Liver (tissue), 9 donors: ENCODE data around the gene ZNF541. TPM values are rescaled to one million over a fixed set of nuclear protein-coding genes. Genes with fewer than 3 reads are reported as not detected.

ENCODE experiments used
- DNase-seq: peaks from one replicate; pipeline ENCODE4 v3.0.0-alpha.2; 2017; ENCODE audit warnings: low spot score
- H3K27ac ChIP-seq, 2 donors: one replicate each; pipeline ENCODE4 v1.7.0; 2013; ENCODE audit warnings: inconsistent platforms in 2 of 2, low read length in 2 of 2, control low read depth in 1 of 2, low read depth in 1 of 2, mild to moderate bottlenecking in 1 of 2
- H3K27me3 ChIP-seq, 4 donors: one replicate each; pipeline versions ENCODE4 v1.6.1 to v1.7.0; 2013; ENCODE audit warnings: low read length in 3 of 4, inconsistent platforms in 1 of 4, mild to moderate bottlenecking in 1 of 4, moderate library complexity in 1 of 4; ENCODE audit not compliant: control insufficient read depth in 4 of 4, insufficient read depth in 4 of 4
- H3K36me3 ChIP-seq, 4 donors: one replicate each; pipeline versions ENCODE4 v1.6.1 to v1.7.0; 2013; ENCODE audit warnings: low read length in 3 of 4, mild to moderate bottlenecking in 3 of 4, low read depth in 1 of 4, moderate library complexity in 1 of 4; ENCODE audit not compliant: control insufficient read depth in 4 of 4, insufficient read depth in 3 of 4
- H3K4me1 ChIP-seq, 4 donors: one replicate each; pipeline versions ENCODE4 v1.6.1 to v1.7.0; 2013; ENCODE audit warnings: low read length in 3 of 4, mild to moderate bottlenecking in 3 of 4, moderate library complexity in 1 of 4; ENCODE audit not compliant: control insufficient read depth in 4 of 4, insufficient read depth in 4 of 4
- H3K4me3 ChIP-seq, 3 donors: one replicate each; pipeline versions ENCODE4 v1.6.1 to v1.7.0; 2013; ENCODE audit warnings: low read length in 3 of 3, control low read depth in 1 of 3, low read depth in 1 of 3, mild to moderate bottlenecking in 1 of 3
- H3K9ac ChIP-seq, 2 donors: one replicate each; pipeline ENCODE4 v1.7.0; 2013; ENCODE audit warnings: low read length in 2 of 2, mild to moderate bottlenecking in 2 of 2, moderate library complexity in 2 of 2, control low read depth in 1 of 2, low read depth in 1 of 2
- H3K9me3 ChIP-seq, 4 donors: one replicate each; pipeline versions ENCODE4 v1.6.1 to v1.7.0; 2013; ENCODE audit warnings: low read length in 3 of 4; ENCODE audit not compliant: control insufficient read depth in 4 of 4
- ATF3 ChIP-seq: IDR thresholded peaks from 2 replicates; pipeline ENCODE4 v1.6.1; 2016; ENCODE audit warnings: antibody characterized with exemption
- CTCF ChIP-seq: fragments of 150-350 bp; IDR thresholded peaks from 2 replicates; pipeline ENCODE4 v1.5.1; 2017; ENCODE audit warnings: improper control_type of control experiment, low read depth, low read length; ENCODE audit not compliant: missing input control
- EGR1 ChIP-seq, 2 donors: IDR thresholded peaks; 2 replicates each; pipeline ENCODE4 v1.6.1; 2016 to 2018; ENCODE audit warnings: antibody characterized with exemption in 2 of 2, low read depth in 2 of 2
- FOXA1 ChIP-seq: IDR thresholded peaks from 2 replicates; pipeline ENCODE4 v1.6.1; 2016; ENCODE audit warnings: antibody characterized with exemption
- FOXA2 ChIP-seq: IDR thresholded peaks from 2 replicates; pipeline ENCODE4 v1.6.1; 2016; ENCODE audit warnings: antibody characterized with exemption
- GABPA ChIP-seq, 2 donors: IDR thresholded peaks in 1 of 2; conservative IDR thresholded peaks in 1 of 2; 2 replicates each; pipeline ENCODE4 v1.6.1; 2016; ENCODE audit warnings: antibody characterized with exemption in 2 of 2, mild to moderate bottlenecking in 1 of 2, moderate library complexity in 1 of 2
- HNF4A ChIP-seq, 2 donors: conservative IDR thresholded peaks; 2 replicates each; pipeline ENCODE4 v1.6.1; 2016; ENCODE audit warnings: antibody characterized with exemption in 2 of 2, mild to moderate bottlenecking in 2 of 2
- HNF4G ChIP-seq: IDR thresholded peaks from 2 replicates; pipeline ENCODE4 v1.6.1; 2016; ENCODE audit warnings: antibody characterized with exemption
- JUND ChIP-seq, 2 donors: IDR thresholded peaks; 2 replicates each; pipeline ENCODE4 v1.6.1; 2016; ENCODE audit warnings: antibody characterized with exemption in 2 of 2
- MAX ChIP-seq: IDR thresholded peaks from 2 replicates; pipeline ENCODE4 v1.6.1; 2016; ENCODE audit warnings: antibody characterized with exemption
- NR2F2 ChIP-seq: IDR thresholded peaks from 2 replicates; pipeline ENCODE4 v1.6.1; 2016; ENCODE audit warnings: antibody characterized with exemption
- RAD21 ChIP-seq, 2 donors: IDR thresholded peaks; 2 replicates each; pipeline ENCODE4 v1.6.1; 2016; ENCODE audit warnings: antibody characterized with exemption in 2 of 2, mild to moderate bottlenecking in 2 of 2
- REST ChIP-seq: IDR thresholded peaks from 2 replicates; pipeline ENCODE4 v1.6.1; 2016; ENCODE audit warnings: antibody characterized with exemption, mild to moderate bottlenecking
- RXRA ChIP-seq, 2 donors: IDR thresholded peaks; 2 replicates each; pipeline ENCODE4 v1.6.1; 2017 to 2018; ENCODE audit warnings: antibody characterized with exemption in 2 of 2, mild to moderate bottlenecking in 1 of 2
- SP1 ChIP-seq: IDR thresholded peaks from 2 replicates; pipeline ENCODE4 v1.6.1; 2018; ENCODE audit warnings: antibody characterized with exemption, mild to moderate bottlenecking
- TAF1 ChIP-seq: conservative IDR thresholded peaks from 2 replicates; pipeline ENCODE4 v1.6.1; 2016; ENCODE audit warnings: antibody characterized with exemption, mild to moderate bottlenecking
- YY1 ChIP-seq: IDR thresholded peaks from 2 replicates; pipeline ENCODE4 v1.6.1; 2016; ENCODE audit warnings: antibody characterized with exemption, mild to moderate bottlenecking
- ZBTB33 ChIP-seq: IDR thresholded peaks from 2 replicates; pipeline ENCODE4 v1.6.1; 2016; ENCODE audit warnings: antibody characterized with exemption
- WGBS: extraction: QIAGEN DNeasy Blood & Tissue Kit; methylation state at CpG from one replicate; pipeline ENCODE4 v1.1.7; 2013; 5-methylcytosine and 5-hydroxymethylcytosine counted together
- polyA plus RNA-seq, 2 donors: library from polyadenylated mRNA; stranded (reverse) in 1 of 2; unstranded in 1 of 2; fragments of 200-250 nt in 1 of 2; fragments of >200 nt in 1 of 2; fragmentation: Nextera tagmentation in 1 of 2; extraction: Ambion mirVana in 1 of 2; gene quantifications; one replicate each; pipeline versions ENCODE4 v1.2.1 to v1.2.3, GENCODE V29; 2013 to 2015
- total RNA-seq, 2 donors: library from RNA; depleted of rRNA; stranded (reverse); fragments of >200 nt; gene quantifications; one replicate each; pipeline ENCODE4 v1.2.3, GENCODE V29; 2014
- donor health status: healthy.
- donor health status: healthy.
- donor health status: healthy.
- donor health status: healthy.
- donor health status: healthy.

ZNF541 gene
- total and polyA plus RNA-seq, 4 donors: 0.05 to 0.09 (median 0.08) TPM; not detected in 1

- no peaks in the 10 kb centered on the region for H3K36me3 ChIP-seq
- H3K9me3 ChIP-seq: no peaks in the 10 kb centered on the region
- H3K9ac ChIP-seq: no peak overlapping the region
- TF ChIP-seq ATF3 (no peak), CTCF (no peak), TAF1 (no peak), RAD21 (IDR thresholded peaks at IDR 0.05) (no peak), ZBTB33 (no peak), YY1 (no peak), NR2F2 (no peak), HNF4A (conservative IDR thresholded peaks at IDR 0.05) (no peak), JUND (IDR thresholded peaks at IDR 0.05) (no peak), GABPA (IDR thresholded peaks at IDR 0.05 in 1 of 2, conservative IDR thresholded peaks at IDR 0.05 in 1 of 2) (no peak), EGR1 (IDR thresholded peaks at IDR 0.05; ENCODE audit: low read depth in 2 of 2) (no peak), HNF4G (no peak), FOXA1 (no peak), MAX (no peak), FOXA2 (no peak), RXRA (IDR thresholded peaks at IDR 0.05) (no peak), REST (no peak), SP1 (no peak)
- peaks cover 0 to 6% (median 0%) of the 10 kb centered on the region in 4 donors for H3K4me1 ChIP-seq
- no peak overlapping the region for H3K27ac ChIP-seq
- H3K27me3 ChIP-seq: no peaks in the 10 kb centered on the region
- DNase-seq: no peak
- 87% methylated on average over 22 of the region's 22 CpGs for WGBS
- H3K4me3 ChIP-seq: no peak overlapping the region
Measured at GRCh38 chr19:47544476-47544875, 28.5 kb downstream of the ZNF541 start.
